ENCODE measurements around the gene TEX19. TPM values are rescaled to one million over a fixed set of nuclear protein-coding genes. Genes with fewer than 3 reads are reported as not detected.

The TEX19 gene
- total RNA-seq, 1 donor from 2014 or later: not detected

GRCh38 chr17:82384730-82385481 lies 25.9 kb downstream of the TEX19 start:
- no peak overlapping the region for H3K27ac ChIP-seq
- no peak for TF ChIP-seq CTCF (IDR thresholded peaks at IDR 0.05)
- ATAC-seq: peak; percentile 77

GRCh38 chr17:82385559-82386254 lies 26.7 kb downstream of the TEX19 start:
- no peaks in the 10 kb centered on the region for H3K36me3 ChIP-seq
- no peak for DNase-seq
- intact Hi-C loops (cut with DNase I): no loop called here

More at GRCh38 chr17:82384730-82385481, 25.9 kb downstream of the TEX19 start:
- peak; percentile 79 for DNase-seq
- no peaks in the 10 kb centered on the region for H3K9me3 ChIP-seq
- peaks cover 33% of the 10 kb centered on the region for H3K27me3 ChIP-seq
- intact Hi-C loops (cut with DNase I): no loop called here
- H3K36me3 ChIP-seq: no peaks in the 10 kb centered on the region
- no peak overlapping the region for H3K4me3 ChIP-seq
- peaks cover 6% of the 10 kb centered on the region for H3K4me1 ChIP-seq

GRCh38 chr17:82386255-82386831 lies 27.3 kb downstream of the TEX19 start:
- Histone ChIP-seq H3K36me3 (no peaks in the 10 kb centered on the region), H3K27ac (no peak overlapping the region), H3K4me3 (no peak overlapping the region), H3K27me3 (peaks cover 33% of the 10 kb centered on the region), H3K9me3 (no peaks in the 10 kb centered on the region), H3K4me1 (peaks cover 6% of the 10 kb centered on the region)
- DNase-seq: no peak
- no peak for ATAC-seq
- intact Hi-C loops (cut with DNase I): no loop called here
- TF ChIP-seq CTCF (IDR thresholded peaks at IDR 0.05): no peak

More at GRCh38 chr17:82385559-82386254, 26.7 kb downstream of the TEX19 start:
- Histone ChIP-seq H3K27ac (no peak overlapping the region), H3K4me1 (peaks cover 6% of the 10 kb centered on the region), H3K4me3 (no peak overlapping the region), H3K27me3 (peaks cover 33% of the 10 kb centered on the region), H3K9me3 (no peaks in the 10 kb centered on the region)
- ATAC-seq: no peak
- no peak for TF ChIP-seq CTCF (IDR thresholded peaks at IDR 0.05)

GRCh38 chr17:82386881-82387704 lies 28.0 kb downstream of the TEX19 start:
- DNase-seq (no peak), ATAC-seq (no peak)
- intact Hi-C loops (cut with DNase I): no loop called here
- H3K27ac ChIP-seq: no peak overlapping the region
- no peak overlapping the region for H3K4me3 ChIP-seq
- no peak for TF ChIP-seq CTCF (IDR thresholded peaks at IDR 0.05)
- H3K9me3 ChIP-seq: no peaks in the 10 kb centered on the region
- H3K4me1 ChIP-seq: peaks cover 6% of the 10 kb centered on the region
- H3K36me3 ChIP-seq: peaks cover 5% of the 10 kb centered on the region
- peaks cover 33% of the 10 kb centered on the region for H3K27me3 ChIP-seq

GRCh38 chr17:82387705-82388106 lies 28.7 kb downstream of the TEX19 start:
- DNase-seq (no peak), ATAC-seq (no peak)
- H3K9me3 ChIP-seq: no peaks in the 10 kb centered on the region
- intact Hi-C loops (cut with DNase I): no loop called here
- H3K27ac ChIP-seq: no peak overlapping the region
- peaks cover 10% of the 10 kb centered on the region for H3K36me3 ChIP-seq
- peaks cover 6% of the 10 kb centered on the region for H3K4me1 ChIP-seq
- no peak for TF ChIP-seq CTCF (IDR thresholded peaks at IDR 0.05)
- H3K27me3 ChIP-seq: peaks cover 33% of the 10 kb centered on the region
- H3K4me3 ChIP-seq: no peak overlapping the region
